Camera-type eye (tissue), 1 donor: ENCODE results near the gene DNAJB12. TPM values are rescaled to one million over a fixed set of nuclear protein-coding genes. Genes with fewer than 3 reads are reported as not detected.

Source experiments
- total RNA-seq: library from RNA; depleted of rRNA; stranded (reverse); fragments of >200 nt; gene quantifications from one replicate; pipeline ENCODE4 v1.2.3, GENCODE V29; 2014

Gene DNAJB12
- 30.1 TPM for total RNA-seq

DNA sequence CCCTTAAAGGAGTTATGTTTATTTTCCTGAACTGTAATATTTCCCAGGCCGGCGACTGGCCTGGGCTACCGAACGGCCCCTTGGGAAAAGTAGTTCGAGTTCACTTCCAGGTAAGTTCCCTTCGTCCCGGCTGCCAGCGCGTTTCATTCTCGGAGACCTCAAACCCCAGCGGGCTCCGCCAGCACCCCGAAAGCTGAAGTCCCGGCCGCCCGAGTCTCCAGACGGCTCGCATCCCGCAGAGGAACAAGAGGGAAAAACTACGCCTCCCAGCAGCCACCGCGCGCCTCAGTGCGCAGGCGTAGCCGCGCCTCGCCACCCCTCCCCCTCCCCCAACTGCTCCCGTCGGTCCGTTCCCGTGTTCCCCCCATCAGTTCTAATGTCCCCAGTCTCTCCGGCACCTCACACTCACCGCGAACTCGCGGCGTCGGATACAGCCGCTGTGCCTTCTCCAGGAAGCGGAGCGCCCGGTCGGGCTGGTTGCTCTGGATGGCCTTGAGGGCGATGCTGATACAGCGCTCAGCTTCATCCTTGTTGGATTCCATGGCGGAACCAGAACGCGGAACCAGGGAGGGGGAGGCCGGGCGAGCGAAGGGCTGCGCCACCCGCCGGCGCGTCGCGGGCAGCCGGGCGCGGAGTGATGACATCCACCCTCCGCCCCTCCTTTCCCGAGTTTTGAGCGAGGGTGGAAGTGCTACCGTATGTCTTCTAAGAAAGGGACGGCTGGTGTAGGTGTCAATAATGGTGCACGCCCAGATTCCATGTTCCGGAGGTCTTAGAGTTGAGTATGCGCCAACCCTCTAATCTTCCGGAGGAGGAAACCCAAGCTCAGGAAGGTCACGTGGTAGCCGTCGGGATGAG is at the start of gene DNAJB12:
Gene DNAJB12 (minus strand): TSS at position 564 of the 858 bp plus-strand sequence. CDS start 22 bp downstream, at position 542.

Other genes starting within 250 kb of the DNAJB12 start
- 82.4 TPM for gene ANAPC16, start 138.9 kb downstream of the DNAJB12 start, total RNA-seq
- gene ASCC1, start 138.6 kb downstream of the DNAJB12 start, total RNA-seq, result 50.8 TPM
- 321 TPM for gene DDIT4, start 81.0 kb downstream of the DNAJB12 start, total RNA-seq